Neuronal stem cell (in vitro differentiated cells): Measurements from ENCODE around the gene CT45A10.
"Not testable (repeated sequence)": the region's sequence is repeated elsewhere in the genome, so short reads cannot be mapped to it uniquely, and the experiment has no call there.

Experiments
- DNase-seq: peaks from one replicate; pipeline ENCODE4 v3.0.0-alpha.2; 2013; ENCODE audit warnings: low spot score
- H2AFZ ChIP-seq: one replicate; pipeline ENCODE4 v1.6.1; 2013; ENCODE audit warnings: mild to moderate bottlenecking, low read length, inconsistent platforms
- H2AK5ac ChIP-seq: 2 replicates; pipeline ENCODE4 v1.6.1; 2013; ENCODE audit warnings: low read depth, mild to moderate bottlenecking, inconsistent platforms, low read length, moderate library complexity, mixed read lengths
- H2BK120ac ChIP-seq: 2 replicates; pipeline ENCODE4 v1.6.1; 2013; ENCODE audit warnings: low read depth, mild to moderate bottlenecking, inconsistent platforms, low read length, moderate library complexity, mixed read lengths
- H2BK12ac ChIP-seq: one replicate; pipeline ENCODE4 v1.6.1; 2013; ENCODE audit warnings: low read length, inconsistent platforms
- H2BK15ac ChIP-seq: 2 replicates; pipeline ENCODE4 v1.6.1; 2013; ENCODE audit warnings: mild to moderate bottlenecking, low read length, inconsistent platforms, mixed read lengths
- H2BK5ac ChIP-seq: one replicate; pipeline ENCODE4 v1.6.1; 2013; ENCODE audit warnings: inconsistent platforms, mild to moderate bottlenecking, low read length, moderate library complexity
- H3K14ac ChIP-seq: one replicate; pipeline ENCODE4 v1.6.1; 2013; ENCODE audit warnings: low read length, inconsistent platforms
- H3K18ac ChIP-seq: 2 replicates; pipeline ENCODE4 v1.6.1; 2013; ENCODE audit warnings: low read length, inconsistent platforms
- H3K23ac ChIP-seq: 2 replicates; pipeline ENCODE4 v1.6.1; 2013; ENCODE audit warnings: low read depth, mild to moderate bottlenecking, mixed read lengths, low read length, inconsistent platforms; ENCODE audit not compliant: poor library complexity
- H3K27ac ChIP-seq: replicated peaks from 3 replicates; pipeline ENCODE4 v1.5.1; 2013; ENCODE audit warnings: low read length, inconsistent platforms
- H3K27me3 ChIP-seq, 3 experiments: 2 replicates each; pipeline ENCODE4 v1.6.1; 2013; ENCODE audit warnings: low read length in 3 of 3, mild to moderate bottlenecking in 2 of 3, inconsistent platforms in 1 of 3, low read depth in 1 of 3, mixed read lengths in 1 of 3, moderate library complexity in 1 of 3; ENCODE audit not compliant: control insufficient read depth in 3 of 3, insufficient read depth in 3 of 3
- H3K36me3 ChIP-seq, 2 donors: replicated peaks in 1 of 2; 2 replicates each; pipeline ENCODE4 v1.6.1; 2013; ENCODE audit warnings: low read length in 2 of 2; ENCODE audit not compliant: control insufficient read depth in 2 of 2, insufficient read depth in 2 of 2
- H3K4ac ChIP-seq: 2 replicates; pipeline ENCODE4 v1.6.1; 2013; ENCODE audit warnings: inconsistent platforms, mild to moderate bottlenecking, low read length, moderate library complexity
- H3K4me1 ChIP-seq, 2 donors: 1 replicate in 1 of 2; 2 replicates in 1 of 2; pipeline ENCODE4 v1.6.1; 2013; ENCODE audit warnings: low read length in 2 of 2, low read depth in 1 of 2; ENCODE audit not compliant: control insufficient read depth in 2 of 2, insufficient read depth in 1 of 2
- H3K4me2 ChIP-seq: one replicate; pipeline ENCODE4 v1.6.1; 2013; ENCODE audit warnings: mild to moderate bottlenecking, low read length, inconsistent platforms; ENCODE audit not compliant: insufficient read depth, poor library complexity, severe bottlenecking
- H3K4me3 ChIP-seq, 2 donors: 2 replicates each; pipeline ENCODE4 v1.5.1; 2013; ENCODE audit warnings: low read length in 2 of 2, mild to moderate bottlenecking in 2 of 2, inconsistent platforms in 1 of 2, moderate library complexity in 1 of 2
- H3K79me1 ChIP-seq: one replicate; pipeline ENCODE4 v1.6.1; 2013; ENCODE audit warnings: low read depth, mild to moderate bottlenecking, inconsistent platforms, low read length, moderate library complexity
- H3K9ac ChIP-seq: one replicate; pipeline ENCODE4 v1.6.1; 2013; ENCODE audit warnings: mild to moderate bottlenecking, low read depth, low read length, inconsistent platforms; ENCODE audit not compliant: poor library complexity
- H3K9me3 ChIP-seq, 2 donors: replicated peaks in 1 of 2; 2 replicates each; pipeline versions ENCODE3 to v1.6.1; 2013; ENCODE audit warnings: low read length in 2 of 2, mild to moderate bottlenecking in 2 of 2, inconsistent platforms in 1 of 2, low read depth in 1 of 2, mixed read lengths in 1 of 2, moderate library complexity in 1 of 2; ENCODE audit not compliant: control insufficient read depth in 2 of 2, insufficient read depth in 1 of 2
- H4K8ac ChIP-seq: one replicate; pipeline ENCODE4 v1.6.1; 2013; ENCODE audit warnings: low read depth, mild to moderate bottlenecking, inconsistent platforms, low read length, moderate library complexity
- H4K91ac ChIP-seq: one replicate; pipeline ENCODE4 v1.6.1; 2013; ENCODE audit warnings: low read length, low read depth, mild to moderate bottlenecking, inconsistent platforms; ENCODE audit not compliant: poor library complexity
- WGBS, 2 donors: extraction: QIAGEN DNeasy Blood & Tissue Kit; methylation state at CpG; one replicate each; pipeline ENCODE4 v1.1.7; 2013; ENCODE audit warnings: missing lambda C conversion rate in 2 of 2, mixed read lengths in 1 of 2; ENCODE audit not compliant: insufficient read length in 2 of 2, insufficient replicate concordance in 1 of 2; ENCODE audit errors: extremely low coverage in 2 of 2; 5-methylcytosine and 5-hydroxymethylcytosine counted together

The CT45A10 gene

GRCh38 chrX:135920516-135920915, 27.3 kb upstream of the CT45A10 start:
- not testable (repeated sequence) for H3K4me2 ChIP-seq, H3K79me1 ChIP-seq, H2BK15ac ChIP-seq, H3K27ac ChIP-seq, H3K9me3 ChIP-seq, H2BK5ac ChIP-seq, H3K4me1 ChIP-seq, H3K36me3 ChIP-seq, DNase-seq, H3K4me3 ChIP-seq, H3K18ac ChIP-seq, H3K9ac ChIP-seq, H2AFZ ChIP-seq, H3K14ac ChIP-seq, H3K4ac ChIP-seq, H2BK12ac ChIP-seq, H2AK5ac ChIP-seq, H2BK120ac ChIP-seq, H3K23ac ChIP-seq, H4K91ac ChIP-seq, H4K8ac ChIP-seq
- WGBS, 2 donors, result no CpG with 5 or more reads among the region's 1 CpG
- H3K27me3 ChIP-seq, result peaks cover 0 to 10% (median 0%) of the 10 kb centered on the region in 3 experiments

GRCh38 chrX:135914404-135914803, 21.2 kb upstream of the CT45A10 start:
- peaks cover 0 to 37% (median 0%) of the 10 kb centered on the region in 3 experiments for H3K27me3 ChIP-seq
- peaks cover 2% of the 10 kb centered on the region for H3K79me1 ChIP-seq
- DNase-seq, result no peak
- H3K18ac ChIP-seq, result no peak overlapping the region
- no peak overlapping the region for H3K4me3 ChIP-seq
- H2AFZ ChIP-seq, result no peak overlapping the region
- no peaks in the 10 kb centered on the region for H3K4me1 ChIP-seq
- no peak overlapping the region for H4K8ac ChIP-seq
- no CpG with 5 or more reads among the region's 5 CpGs for WGBS, 2 donors
- H2BK120ac ChIP-seq, result no peak overlapping the region
- H2BK15ac ChIP-seq, result no peak overlapping the region
- H3K23ac ChIP-seq, result no peak overlapping the region
- H2BK5ac ChIP-seq, result no peak overlapping the region
- no peak overlapping the region for H3K27ac ChIP-seq
- no peak overlapping the region for H3K14ac ChIP-seq
- no peak overlapping the region for H3K9ac ChIP-seq
- no peak overlapping the region for H2AK5ac ChIP-seq
- H4K91ac ChIP-seq, result no peak overlapping the region
- no peaks in the 10 kb centered on the region for H3K36me3 ChIP-seq
- no peak overlapping the region for H3K4ac ChIP-seq
- no peak overlapping the region for H2BK12ac ChIP-seq
- no peak overlapping the region for H3K4me2 ChIP-seq
- no peaks in the 10 kb centered on the region for H3K9me3 ChIP-seq

GRCh38 chrX:135910251-135910650, 17.0 kb upstream of the CT45A10 start:
- no peak overlapping the region for H3K9ac ChIP-seq
- H4K91ac ChIP-seq, result no peak overlapping the region
- H2BK5ac ChIP-seq, result no peak overlapping the region
- H3K14ac ChIP-seq, result no peak overlapping the region
- peaks cover 2% of the 10 kb centered on the region for H3K79me1 ChIP-seq
- no peaks in the 10 kb centered on the region for H3K9me3 ChIP-seq
- H3K4ac ChIP-seq, result no peak overlapping the region
- no peak overlapping the region for H2BK12ac ChIP-seq
- H3K4me1 ChIP-seq, result no peaks in the 10 kb centered on the region
- H4K8ac ChIP-seq, result no peak overlapping the region
- WGBS, 2 donors, result no CpG with 5 or more reads among the region's 5 CpGs
- no peak overlapping the region for H3K23ac ChIP-seq
- H2BK15ac ChIP-seq, result no peak overlapping the region
- no peak overlapping the region for H3K4me3 ChIP-seq
- no peaks in the 10 kb centered on the region for H3K36me3 ChIP-seq
- H2AFZ ChIP-seq, result no peak overlapping the region
- H3K4me2 ChIP-seq, result no peak overlapping the region
- H3K18ac ChIP-seq, result no peak overlapping the region
- no peak overlapping the region for H3K27ac ChIP-seq
- H2AK5ac ChIP-seq, result no peak overlapping the region
- H2BK120ac ChIP-seq, result no peak overlapping the region
- no peak for DNase-seq
- peaks cover 0 to 32% (median 0%) of the 10 kb centered on the region in 3 experiments for H3K27me3 ChIP-seq

GRCh38 chrX:135892781-135893180, 463 bp downstream of the CT45A10 start:
- no CpG with 5 or more reads among the region's 11 CpGs for WGBS, 2 donors
- no peak overlapping the region for H3K27ac ChIP-seq
- H3K4ac ChIP-seq, result no peak overlapping the region
- no peaks in the 10 kb centered on the region for H3K27me3 ChIP-seq
- no peak overlapping the region for H2BK15ac ChIP-seq
- H4K8ac ChIP-seq, result no peak overlapping the region
- H2BK5ac ChIP-seq, result no peak overlapping the region
- no peak for DNase-seq
- H4K91ac ChIP-seq, result no peak overlapping the region
- H2AK5ac ChIP-seq, result no peak overlapping the region
- no peaks in the 10 kb centered on the region for H3K4me1 ChIP-seq
- no peak overlapping the region for H3K23ac ChIP-seq
- no peak overlapping the region for H3K4me3 ChIP-seq
- no peaks in the 10 kb centered on the region for H3K79me1 ChIP-seq
- no peak overlapping the region for H3K14ac ChIP-seq
- H2AFZ ChIP-seq, result no peak overlapping the region
- no peak overlapping the region for H2BK120ac ChIP-seq
- H3K9me3 ChIP-seq, result no peaks in the 10 kb centered on the region
- no peak overlapping the region for H3K9ac ChIP-seq
- no peak overlapping the region for H2BK12ac ChIP-seq
- H3K36me3 ChIP-seq, result no peaks in the 10 kb centered on the region
- H3K18ac ChIP-seq, result no peak overlapping the region
- no peak overlapping the region for H3K4me2 ChIP-seq
